Kidney epithelial cell (primary cell): ENCODE measurements around the gene CPSF3. TPM values are rescaled to one million over a fixed set of nuclear protein-coding genes. Genes with fewer than 3 reads are reported as not detected.

Experiments used
- DNase-seq: peaks from one replicate; pipeline ENCODE4 v3.0.0-alpha.2; 2010; ENCODE audit warnings: low read depth
- H3K27me3 ChIP-seq: 2 replicates; pipeline ENCODE4 v1.6.0; 2011; ENCODE audit warnings: low read length; ENCODE audit not compliant: control insufficient read depth, insufficient read depth
- H3K36me3 ChIP-seq: 2 replicates; pipeline ENCODE4 v1.5.1; 2011; ENCODE audit warnings: low read length; ENCODE audit not compliant: control insufficient read depth, insufficient read depth
- H3K4me3 ChIP-seq: 2 replicates; pipeline ENCODE4 v1.5.1; 2011; ENCODE audit warnings: low read depth, mild to moderate bottlenecking, control low read depth, low read length
- CTCF ChIP-seq: IDR thresholded peaks from 2 replicates; pipeline ENCODE4 v1.5.1; 2011; ENCODE audit warnings: mild to moderate bottlenecking, moderate library complexity, low read length, control low read depth, inconsistent platforms; ENCODE audit not compliant: insufficient read depth, poor library complexity, severe bottlenecking
- total RNA-seq: library from RNA; depleted of rRNA; stranded (reverse); fragments of >200 nt; gene quantifications from 2 replicates; pipeline ENCODE4 v1.2.3, GENCODE V29; 2015

The CPSF3 gene
- total RNA-seq, 1 donor from 2014 or later, result 43.1 TPM

GRCh38 chr2:9478526-9478925 lies 55.1 kb downstream of the CPSF3 start:
- DNase-seq, result no peak
- H3K36me3 ChIP-seq, result no peaks in the 10 kb centered on the region
- TF ChIP-seq CTCF, result no peak
- H3K27me3 ChIP-seq, result no peaks in the 10 kb centered on the region
- no peak overlapping the region for H3K4me3 ChIP-seq

GRCh38 chr2:9480157-9480556 lies 56.7 kb downstream of the CPSF3 start:
- TF ChIP-seq CTCF, result no peak
- Histone ChIP-seq H3K4me3 (no peak overlapping the region), H3K36me3 (no peaks in the 10 kb centered on the region), H3K27me3 (no peaks in the 10 kb centered on the region)
- DNase-seq, result no peak

- no peak for TF ChIP-seq CTCF
- H3K27me3 ChIP-seq, result no peaks in the 10 kb centered on the region
- DNase-seq, result no peak
- H3K4me3 ChIP-seq, result no peak overlapping the region
- H3K36me3 ChIP-seq, result no peaks in the 10 kb centered on the region
Observed at GRCh38 chr2:9483107-9483506, 59.7 kb downstream of the CPSF3 start.

- no peak for DNase-seq
- no peak overlapping the region for H3K4me3 ChIP-seq
- no peaks in the 10 kb centered on the region for H3K36me3 ChIP-seq
- H3K27me3 ChIP-seq, result no peaks in the 10 kb centered on the region
- no peak for TF ChIP-seq CTCF
Observed at GRCh38 chr2:9484533-9484932, 61.1 kb downstream of the CPSF3 start.

- H3K36me3 ChIP-seq, result peaks cover 4% of the 10 kb centered on the region
- no peak overlapping the region for H3K4me3 ChIP-seq
Observed at GRCh38 chr2:9488583-9489547, 65.4 kb downstream of the CPSF3 start.

More at GRCh38 chr2:9488583-9489547, 65.4 kb downstream of the CPSF3 start:
- DNase-seq, result no peak
- H3K27me3 ChIP-seq, result no peaks in the 10 kb centered on the region
- no peak for TF ChIP-seq CTCF
